Calu3 (cell line): Measurements from ENCODE around the gene CACTIN. TPM values are rescaled to one million over a fixed set of nuclear protein-coding genes. Genes with fewer than 3 reads are reported as not detected.

Experiments used
- BruUV-seq: library from RNA; stranded (reverse); fragments of 400-500 nt; replicated peaks from 2 replicates; lab custom pipeline; 2021; lab: Mats Ljungman, UMichigan
- CTCF ChIA-PET: fragments of 300-600 bp; sonication (Branson Sonifier 250); formaldehyde crosslinking; loops from one replicate; lab custom pipeline; 2022; ENCODE audit warnings: antibody characterized with exemption; lab: Charles Lee
- DNase-seq: peaks from one replicate; pipeline ENCODE4 v3.0.0; 2022
- H3K27ac Mint-ChIP-seq: one replicate; pipeline ENCODE4 v1.8.0; 2022; ENCODE audit warnings: mixed read lengths; ENCODE audit not compliant: unreplicated experiment
- H3K27me3 Mint-ChIP-seq: one replicate; pipeline ENCODE4 v1.8.0; 2022; ENCODE audit warnings: mixed read lengths; ENCODE audit not compliant: unreplicated experiment
- H3K36me3 Mint-ChIP-seq: one replicate; pipeline ENCODE4 v1.8.0; 2022; ENCODE audit warnings: mild to moderate bottlenecking, moderate library complexity, mixed read lengths; ENCODE audit not compliant: insufficient read depth, unreplicated experiment
- H3K4me1 Mint-ChIP-seq: one replicate; pipeline ENCODE4 v1.8.0; 2022; ENCODE audit warnings: mild to moderate bottlenecking, low read depth, mixed read lengths; ENCODE audit not compliant: unreplicated experiment
- H3K4me3 Mint-ChIP-seq: one replicate; pipeline ENCODE4 v1.8.0; 2022; ENCODE audit warnings: mild to moderate bottlenecking, low read depth, moderate library complexity, mixed read lengths; ENCODE audit not compliant: unreplicated experiment
- H3K9me3 Mint-ChIP-seq: one replicate; pipeline ENCODE4 v1.8.0; 2022; ENCODE audit warnings: low read depth, mixed read lengths; ENCODE audit not compliant: unreplicated experiment
- intact Hi-C: fragments of 100-400 bp; cut with micrococcal nuclease; formaldehyde crosslinking; loops from one replicate; pipeline ENCODE4 v1.10.0; 2022; ENCODE audit not compliant: unreplicated experiment
- total RNA-seq: library from RNA; stranded (reverse); gene quantifications from 2 replicates; pipeline ENCODE4 v1.2.3, GENCODE V29; 2022
- TF ChIP-seq, protein P1 (sequence below): fragments of 200-600 bp; IDR thresholded peaks from one replicate; pipeline ENCODE4 v1.8.0; 2022; ENCODE audit warnings: antibody characterized with exemption; ENCODE audit not compliant: unreplicated experiment

Gene CACTIN
- total RNA-seq, 1 experiment from 2014 or later: 21.4 TPM

DNA sequence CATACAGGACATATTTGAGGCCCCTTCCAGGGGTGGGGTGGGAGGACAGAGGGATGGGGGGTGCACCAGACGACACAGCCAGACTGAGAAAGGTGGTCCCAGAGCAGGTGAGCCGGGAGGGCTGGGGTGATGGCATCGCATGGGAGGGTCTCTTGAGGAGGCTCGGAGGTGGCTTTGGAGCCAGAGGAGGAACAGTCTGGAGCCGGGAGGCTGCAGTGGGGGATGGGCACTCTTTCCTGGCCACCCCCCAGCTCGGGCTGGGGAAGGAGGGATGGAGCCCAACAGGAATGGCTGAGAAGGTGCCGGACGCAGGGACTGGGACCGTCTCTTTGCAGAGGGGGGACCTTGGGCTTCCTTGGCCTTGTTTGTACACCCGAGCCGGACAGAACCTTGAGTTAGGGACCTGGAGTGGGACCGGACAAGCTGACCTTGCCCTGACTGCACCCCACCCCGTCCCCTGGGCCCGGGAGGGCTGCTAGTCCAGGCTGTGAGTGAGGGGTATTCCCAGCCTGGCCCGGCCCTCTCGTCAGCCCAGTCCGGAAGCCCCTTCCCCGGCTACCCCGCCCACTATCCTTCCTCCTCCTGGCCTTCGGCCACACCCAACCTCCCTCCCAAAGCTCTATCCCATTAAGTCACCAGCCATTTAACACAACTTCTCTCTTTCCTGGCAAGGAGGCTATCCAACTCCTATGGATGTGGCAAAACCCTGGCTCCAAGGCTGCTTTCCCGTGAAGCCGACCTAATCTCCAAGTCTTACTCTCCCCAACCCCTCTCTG lies 19.1 kb downstream of the CACTIN start:
- Mint-ChIP-seq H3K27me3 (no peaks in the 10 kb centered on the region), H3K36me3 (peaks cover 19% of the 10 kb centered on the region), H3K27ac (peak overlapping the region; percentile 37), H3K4me3 (no peak overlapping the region), H3K4me1 (peaks cover 11% of the 10 kb centered on the region), H3K9me3 (no peaks in the 10 kb centered on the region)
- CTCF ChIA-PET: interaction anchor here (0.6 to 0.9 kb wide), 2 partner anchors 46 to 74 kb away, joined by 3 read pairs; no protein-coding TSS in a partner anchor
- BruUV-seq: no TSS peak
- intact Hi-C loops: no loop called here
- TF ChIP-seq, protein P1, sequence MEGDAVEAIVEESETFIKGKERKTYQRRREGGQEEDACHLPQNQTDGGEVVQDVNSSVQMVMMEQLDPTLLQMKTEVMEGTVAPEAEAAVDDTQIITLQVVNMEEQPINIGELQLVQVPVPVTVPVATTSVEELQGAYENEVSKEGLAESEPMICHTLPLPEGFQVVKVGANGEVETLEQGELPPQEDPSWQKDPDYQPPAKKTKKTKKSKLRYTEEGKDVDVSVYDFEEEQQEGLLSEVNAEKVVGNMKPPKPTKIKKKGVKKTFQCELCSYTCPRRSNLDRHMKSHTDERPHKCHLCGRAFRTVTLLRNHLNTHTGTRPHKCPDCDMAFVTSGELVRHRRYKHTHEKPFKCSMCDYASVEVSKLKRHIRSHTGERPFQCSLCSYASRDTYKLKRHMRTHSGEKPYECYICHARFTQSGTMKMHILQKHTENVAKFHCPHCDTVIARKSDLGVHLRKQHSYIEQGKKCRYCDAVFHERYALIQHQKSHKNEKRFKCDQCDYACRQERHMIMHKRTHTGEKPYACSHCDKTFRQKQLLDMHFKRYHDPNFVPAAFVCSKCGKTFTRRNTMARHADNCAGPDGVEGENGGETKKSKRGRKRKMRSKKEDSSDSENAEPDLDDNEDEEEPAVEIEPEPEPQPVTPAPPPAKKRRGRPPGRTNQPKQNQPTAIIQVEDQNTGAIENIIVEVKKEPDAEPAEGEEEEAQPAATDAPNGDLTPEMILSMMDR: no peak
- no peak for DNase-seq

DNA sequence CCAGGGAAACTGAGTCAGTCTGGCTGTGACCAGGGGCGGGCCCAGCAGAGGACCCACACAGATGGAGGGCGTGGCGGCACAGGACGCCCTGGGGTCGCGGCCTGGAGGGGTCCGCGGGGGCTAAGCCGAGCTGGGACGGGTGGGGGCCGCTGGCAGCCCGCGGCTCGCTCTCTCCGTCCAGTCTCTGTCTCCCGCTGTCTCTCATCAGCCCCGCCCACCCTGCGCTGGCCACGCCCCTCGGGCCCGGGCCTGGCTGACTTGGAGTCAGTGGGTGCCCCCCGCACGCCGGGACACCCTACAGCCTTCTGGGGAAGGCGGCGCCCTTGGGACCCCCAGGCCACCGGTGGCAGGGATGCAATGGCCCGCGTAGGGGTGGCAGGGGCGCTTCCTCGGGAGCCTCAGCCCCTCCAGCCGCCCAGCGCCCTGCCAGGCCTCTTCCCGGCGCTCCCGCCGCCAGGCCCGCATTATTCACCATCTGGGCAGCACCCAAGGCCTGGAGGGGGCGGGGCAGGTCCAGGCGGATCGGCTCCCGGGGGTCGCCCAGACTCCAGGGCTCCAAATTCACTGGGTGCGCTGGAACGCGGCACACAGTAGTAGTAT lies 19.8 kb downstream of the CACTIN start, which contains the start of gene TBXA2R:
Gene TBXA2R, minus strand, starts transcription at position 186 of the 600 bp plus-strand sequence. CDS start 6,241 bp downstream, outside the sequence.
- DNase-seq: peak; percentile 54
- no TSS peak for BruUV-seq
- Mint-ChIP-seq H3K27me3 (no peaks in the 10 kb centered on the region), H3K9me3 (no peaks in the 10 kb centered on the region), H3K4me3 (no peak within 1 kb of the TSS), H3K36me3 (peaks cover 19% of the 10 kb centered on the region), H3K27ac (peak within 1 kb of the TSS; percentile 37), H3K4me1 (peaks cover 11% of the 10 kb centered on the region)
- intact Hi-C loops: no loop called here
- TF ChIP-seq, protein P1: no peak
- CTCF ChIA-PET: no interaction called here

DNA sequence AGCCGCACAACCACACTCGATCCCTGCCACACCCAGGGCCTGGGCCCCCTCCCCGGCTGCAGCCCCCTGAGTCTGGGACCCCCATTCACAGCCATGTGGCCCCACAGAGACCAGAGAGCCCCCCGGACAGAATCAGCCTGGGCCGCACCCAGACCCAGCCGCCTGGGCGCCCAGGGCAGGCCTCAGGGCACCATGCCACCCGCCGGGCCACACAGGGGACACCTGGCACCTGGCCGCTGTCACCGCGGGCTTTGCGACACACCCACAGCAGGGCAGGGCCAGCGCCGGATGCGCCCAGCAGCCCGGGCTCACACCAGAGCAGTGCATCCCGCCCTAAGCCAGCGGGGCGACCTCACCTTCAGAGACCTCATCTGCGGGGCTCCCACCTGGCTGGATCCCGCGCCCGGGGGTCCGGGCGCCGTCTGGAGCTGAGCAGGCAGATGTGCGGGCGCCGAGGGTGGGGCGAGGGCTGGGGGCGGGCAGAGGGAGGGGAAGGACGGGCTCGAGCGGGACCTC lies 20.4 kb downstream of the CACTIN start:
- DNase-seq: peak; percentile 64
- H3K27me3 Mint-ChIP-seq: no peaks in the 10 kb centered on the region
- peaks cover 19% of the 10 kb centered on the region for H3K36me3 Mint-ChIP-seq
- no peaks in the 10 kb centered on the region for H3K9me3 Mint-ChIP-seq
- CTCF ChIA-PET: no interaction called here
- H3K4me1 Mint-ChIP-seq: peaks cover 11% of the 10 kb centered on the region
- H3K4me3 Mint-ChIP-seq: no peak overlapping the region
- intact Hi-C loops: no loop called here
- no peak overlapping the region for H3K27ac Mint-ChIP-seq
- TF ChIP-seq, protein P1: no peak
- no TSS peak for BruUV-seq

DNA sequence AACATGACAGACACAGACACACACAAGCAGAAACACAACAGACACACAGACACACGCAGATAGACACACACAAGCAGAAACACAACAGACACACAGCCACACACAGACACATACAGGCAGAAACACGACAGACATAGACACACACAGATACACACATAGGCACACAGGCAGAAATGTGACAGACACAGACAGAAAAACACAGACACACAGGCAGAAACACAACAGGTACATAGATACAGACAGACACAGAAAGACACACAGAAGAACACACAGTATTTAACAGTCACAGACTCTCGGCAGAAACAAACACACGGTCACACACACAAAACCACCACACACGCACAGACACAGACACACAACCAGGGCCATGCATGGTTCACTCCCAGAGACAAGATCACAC lies 20.8 kb downstream of the CACTIN start:
- BruUV-seq: no TSS peak
- TF ChIP-seq, protein P1: no peak
- intact Hi-C loops: no loop called here
- CTCF ChIA-PET: no interaction called here
- Mint-ChIP-seq H3K36me3 (peaks cover 18% of the 10 kb centered on the region), H3K4me1 (peaks cover 11% of the 10 kb centered on the region), H3K9me3 (no peaks in the 10 kb centered on the region), H3K4me3 (no peak overlapping the region), H3K27me3 (no peaks in the 10 kb centered on the region), H3K27ac (no peak overlapping the region)
- DNase-seq: no peak
